Adipose tissue (tissue), 3 donors: ENCODE data around the gene NCKAP5L. TPM values are rescaled to one million over a fixed set of nuclear protein-coding genes. Genes with fewer than 3 reads are reported as not detected.

ENCODE experiments used
- H3K27ac ChIP-seq: one replicate; pipeline ENCODE4 v1.5.1; 2013; ENCODE audit warnings: low read depth, low read length
- WGBS, 3 donors: extraction: QIAGEN DNeasy Blood & Tissue Kit; methylation state at CpG; one replicate each; pipeline ENCODE4 v1.1.7; 2013; 5-methylcytosine and 5-hydroxymethylcytosine counted together
- polyA plus RNA-seq, 3 donors: library from polyadenylated mRNA; stranded (reverse); fragments of 200-250 nt; gene quantifications; one replicate each; pipeline ENCODE4 v1.2.3, GENCODE V29; 2013
- donor health status: healthy with polysubstance abuse.
- donor health status: Bipolar disorder and iron deficiency.
- donor health status: healthy.

NCKAP5L gene
- polyA plus RNA-seq, 3 donors: 4.1 to 17.4 (median 11.6) TPM

GRCh38 chr12:49767333-49767732 is 60.9 kb downstream of the NCKAP5L start:
- no peak overlapping the region for H3K27ac ChIP-seq
- WGBS, 3 donors: 75 to 83% (median 77%) methylated on average over 4 of the region's 4 CpGs

- H3K27ac ChIP-seq: no peak overlapping the region
- WGBS, 3 donors: 81 to 90% (median 85%) methylated on average over 8 of the region's 8 CpGs
Observed at GRCh38 chr12:49766115-49766455, 62.1 kb downstream of the NCKAP5L start.

GRCh38 chr12:49764126-49764525 is 64.1 kb downstream of the NCKAP5L start:
- WGBS, 3 donors: 64 to 80% (median 65%) methylated on average over 3 of the region's 3 CpGs
- no peak overlapping the region for H3K27ac ChIP-seq

DNA sequence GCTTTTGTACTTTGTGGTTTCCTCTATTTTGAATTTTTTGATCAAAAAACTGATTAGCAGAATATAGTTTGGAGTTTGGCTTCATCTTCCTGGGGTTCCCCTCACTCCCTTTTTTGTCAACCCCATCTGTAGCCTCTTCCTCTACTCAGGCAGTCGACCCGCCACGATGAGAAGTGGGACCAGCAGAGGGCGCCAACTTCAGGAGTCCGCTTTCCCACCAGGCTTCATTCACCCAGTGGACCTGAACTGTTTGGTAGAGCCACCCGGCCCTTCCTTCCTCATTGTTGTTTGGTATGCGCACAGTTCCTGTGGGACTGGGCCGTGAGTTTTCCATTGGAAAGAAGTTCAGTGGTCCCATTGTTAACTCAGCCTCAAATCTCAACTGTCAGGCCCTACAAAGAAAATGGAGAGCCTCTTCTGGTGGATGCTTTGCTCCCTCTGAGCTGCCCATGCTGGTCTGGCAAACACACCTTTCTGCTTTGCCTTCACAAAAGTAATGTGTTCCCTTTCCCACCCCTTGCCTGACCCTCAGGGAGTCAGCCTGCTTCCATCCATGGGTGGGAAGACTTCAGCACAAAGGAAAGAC is 65.1 kb downstream of the NCKAP5L start:
- WGBS, 3 donors: 13 to 30% (median 19%) methylated on average over 8 of the region's 8 CpGs

GRCh38 chr12:49762468-49762847 is 65.8 kb downstream of the NCKAP5L start:
- 60 to 88% (median 65%) methylated on average over 5 of the region's 5 CpGs for WGBS, 3 donors
- no peak overlapping the region for H3K27ac ChIP-seq

More for the DNA sequence above, 65.1 kb downstream of the NCKAP5L start:
- no peak overlapping the region for H3K27ac ChIP-seq

DNA sequence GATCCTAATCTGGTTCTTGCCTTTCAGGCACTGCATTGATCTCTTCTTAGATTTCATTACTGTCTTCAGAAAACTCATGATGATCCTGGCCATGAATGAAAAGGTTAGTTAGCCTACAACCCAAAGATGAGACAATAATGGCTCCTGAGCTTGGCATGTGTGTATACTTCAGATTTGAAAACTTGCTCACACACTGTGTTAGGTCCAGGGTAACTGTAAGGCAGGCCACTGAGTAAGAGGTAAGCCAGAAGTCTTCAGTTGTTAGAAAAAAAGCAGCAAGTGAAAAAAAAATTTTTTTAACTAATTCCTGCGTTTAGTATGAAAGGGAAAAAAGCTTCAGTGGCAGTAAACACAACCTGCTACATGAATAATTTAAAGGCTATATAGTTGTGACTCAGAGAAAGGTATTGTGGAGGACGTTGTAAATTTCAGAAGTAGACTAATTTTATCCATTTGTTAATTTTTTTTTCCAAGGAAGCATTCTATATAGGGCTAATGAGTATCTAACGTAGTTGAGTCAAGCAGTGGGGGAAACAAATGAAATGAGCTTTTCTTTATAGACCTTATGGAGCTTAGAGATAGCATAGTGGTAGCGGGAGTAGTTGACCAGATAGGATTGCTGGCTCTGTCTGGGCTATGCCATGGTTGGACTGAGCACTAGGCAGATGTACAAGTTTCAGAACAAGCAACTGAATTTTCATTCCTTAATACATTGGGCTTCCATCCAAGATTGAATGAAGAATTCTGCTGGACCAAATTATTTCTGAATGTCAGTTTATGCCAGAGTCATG is 66.3 kb downstream of the NCKAP5L start:
- WGBS, 3 donors: 81 to 86% (median 81%) methylated on average over 4 of the region's 4 CpGs

DNA sequence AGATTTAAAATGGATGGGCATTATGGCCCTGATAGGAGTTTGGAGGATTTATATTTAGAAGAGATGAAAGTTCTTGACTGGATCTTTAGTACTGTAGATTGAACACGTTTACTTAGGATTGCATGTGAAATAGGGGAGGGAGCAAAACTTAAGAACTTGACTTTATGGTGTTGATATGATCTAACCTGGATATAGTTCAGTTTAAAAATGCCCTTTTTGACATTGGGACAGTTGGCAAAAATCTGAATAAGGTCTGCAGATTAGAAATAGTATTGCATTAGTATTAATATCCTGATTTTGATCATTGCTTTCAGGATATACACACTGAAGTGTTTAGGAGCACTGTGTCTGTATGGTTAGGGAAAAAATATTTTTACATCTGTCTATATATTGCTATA is 77.2 kb downstream of the NCKAP5L start:
- WGBS, 3 donors: 16 to 48% (median 39%) methylated on average over 1 of the region's 1 CpG
- H3K27ac ChIP-seq: no peak overlapping the region

More for the DNA sequence above, 66.3 kb downstream of the NCKAP5L start:
- H3K27ac ChIP-seq: no peak overlapping the region

DNA sequence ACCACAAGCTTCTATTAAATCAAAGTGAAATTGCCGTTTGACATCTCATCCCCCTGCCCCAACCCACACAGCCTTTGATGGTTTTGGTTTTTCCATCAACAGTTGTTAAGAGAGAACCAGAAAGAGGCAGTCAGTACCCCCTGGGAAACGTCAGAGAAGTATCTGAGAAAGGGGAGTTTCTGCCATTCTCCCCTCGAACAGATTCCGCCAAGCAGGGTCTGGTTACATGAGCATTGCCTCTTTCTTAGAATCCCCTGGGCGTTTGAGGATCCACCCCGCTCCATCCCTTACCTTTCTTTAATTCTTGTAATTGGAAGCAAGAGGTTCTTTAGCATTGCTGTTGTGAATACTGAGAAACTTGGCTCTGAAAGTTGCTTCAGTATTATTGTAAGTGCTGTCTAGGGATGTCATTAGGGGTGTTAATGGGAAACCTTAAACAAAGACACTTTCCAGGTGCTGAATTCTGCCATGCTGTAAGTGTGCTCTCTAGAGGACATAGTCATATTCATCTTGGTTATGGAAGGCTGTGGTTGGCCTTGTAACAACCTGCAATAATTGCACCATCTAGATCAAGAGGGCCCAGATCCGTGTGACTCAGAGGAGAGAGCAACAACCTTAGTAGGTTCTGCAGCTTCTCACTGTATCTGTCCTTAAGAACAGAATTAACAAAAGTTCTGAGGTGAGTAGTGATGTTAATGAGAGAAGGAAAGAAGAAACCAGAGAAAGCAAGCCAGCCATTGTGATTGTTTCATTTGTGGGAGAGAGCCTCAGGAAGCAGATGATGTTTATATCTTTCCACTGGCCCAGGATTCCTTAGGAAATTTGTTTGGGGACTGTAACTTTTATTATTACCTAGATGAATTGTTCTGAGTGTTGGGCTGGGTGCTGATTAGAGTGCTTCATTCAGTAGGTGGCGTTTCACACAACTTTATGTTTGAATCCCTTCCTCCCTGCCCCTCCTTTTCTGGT is 77.9 kb downstream of the NCKAP5L start:
- WGBS, 3 donors: 62 to 67% (median 63%) methylated on average over 8 of the region's 8 CpGs
- H3K27ac ChIP-seq: no peak overlapping the region

DNA sequence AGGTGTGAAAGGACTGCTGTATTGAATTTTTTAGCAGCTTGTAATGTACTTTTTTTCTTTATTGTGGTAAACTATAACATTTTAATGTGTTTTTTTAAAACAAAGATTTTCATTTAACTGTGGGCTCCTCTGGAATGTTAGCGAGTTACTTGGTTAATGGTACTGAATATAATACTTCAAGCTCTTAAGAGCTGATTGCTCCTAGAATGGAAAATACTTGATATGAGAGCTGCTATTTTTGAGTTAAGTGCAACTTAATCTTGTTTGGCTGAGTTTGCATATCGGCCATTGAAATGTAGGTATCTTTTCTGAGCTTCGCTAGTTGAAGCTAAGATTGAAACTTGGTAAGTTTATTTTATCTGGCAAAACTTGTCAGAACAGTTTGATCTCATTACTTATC is 79.4 kb downstream of the NCKAP5L start:
- no peak overlapping the region for H3K27ac ChIP-seq
- 48 to 73% (median 69%) methylated on average over 3 of the region's 3 CpGs for WGBS, 3 donors

GRCh38 chr12:49748306-49748705 is 79.9 kb downstream of the NCKAP5L start:
- 29 to 65% (median 64%) methylated on average over 1 of the region's 1 CpG for WGBS, 3 donors
- no peak overlapping the region for H3K27ac ChIP-seq

GRCh38 chr12:49744363-49744885 is 83.8 kb downstream of the NCKAP5L start:
- 47 to 66% (median 66%) methylated on average over 3 of the region's 3 CpGs for WGBS, 3 donors
- no peak overlapping the region for H3K27ac ChIP-seq

DNA sequence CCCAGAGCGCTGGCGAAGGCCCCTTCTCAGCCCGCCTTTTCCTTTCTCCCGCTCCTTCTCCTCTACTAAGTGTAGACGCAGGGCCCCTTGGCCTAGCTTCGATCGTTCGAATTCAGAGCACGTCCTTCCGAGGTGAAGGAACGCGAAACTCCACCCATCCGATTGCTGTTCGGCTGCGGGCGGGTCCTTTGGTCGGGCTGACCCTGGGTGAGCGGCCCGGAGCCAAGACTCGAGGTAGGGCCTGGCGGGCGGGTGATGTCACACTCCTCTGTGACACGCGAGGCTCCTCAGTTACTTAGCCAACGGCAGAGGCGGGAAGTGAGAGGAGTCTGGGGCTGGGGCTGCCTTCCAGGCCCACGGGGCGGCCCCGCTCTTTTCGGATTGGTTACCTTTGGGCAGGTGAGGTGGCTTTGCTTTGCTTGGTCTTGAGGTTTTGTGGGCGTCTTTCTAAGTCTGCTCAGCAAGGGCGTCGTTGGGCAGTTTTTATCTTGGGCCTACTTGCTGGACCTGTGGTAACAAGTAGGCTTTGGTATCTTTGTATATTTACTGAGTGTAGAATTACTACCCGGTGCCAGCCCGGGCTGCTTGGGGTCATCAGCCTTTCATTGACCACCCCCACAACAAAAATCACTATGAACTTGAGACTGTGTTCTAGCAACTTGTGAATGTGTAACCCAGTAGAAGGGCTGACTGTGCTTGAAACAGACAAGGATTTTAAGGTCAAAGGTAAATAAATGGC is 86.2 kb downstream of the NCKAP5L start:
- 0 to 1% (median 0%) methylated on average over 35 of the region's 35 CpGs for WGBS, 3 donors
- peak overlapping the region; percentile 76 for H3K27ac ChIP-seq

Other genes starting within 250 kb of the NCKAP5L start
- 1 to 10 TPM in 1 of 3 donors, under 1 TPM in 2; 0.25 to 1.7 (median 0.67) TPM for gene FAM186B, start 222.8 kb downstream of the NCKAP5L start, polyA plus RNA-seq
- 10 to 100 TPM; 10.1 to 13.4 (median 10.6) TPM for gene PRPF40B, start 204.9 kb downstream of the NCKAP5L start, polyA plus RNA-seq
- gene FMNL3, start 121.0 kb downstream of the NCKAP5L start, polyA plus RNA-seq: 1 to 10 TPM; 1.2 to 8.0 (median 7.5) TPM
- gene TMBIM6, start 86.9 kb downstream of the NCKAP5L start, polyA plus RNA-seq: 100 to 1,000 TPM; 120 to 351 (median 210) TPM
- 1 to 10 TPM; 1.6 to 3.2 (median 1.9) TPM for gene BCDIN3D, start 14.7 kb upstream of the NCKAP5L start, polyA plus RNA-seq
- gene FAIM2, start 75.5 kb upstream of the NCKAP5L start, polyA plus RNA-seq: 1 to 10 TPM in 1 of 3 donors, under 1 TPM in 2; 0.19 to 6.0 (median 0.53) TPM
- gene AQP2, start 122.3 kb upstream of the NCKAP5L start, polyA plus RNA-seq: under 1 TPM in 1 of 3 donors, not detected in 2; 0.06 TPM
- gene AQP5, start 133.5 kb upstream of the NCKAP5L start, polyA plus RNA-seq: under 1 TPM; 0.34 to 0.98 (median 0.76) TPM
- gene AQP6, start 144.5 kb upstream of the NCKAP5L start, polyA plus RNA-seq: 1 to 10 TPM in 1 of 3 donors, under 1 TPM in 2; 0.06 to 1.7 (median 0.06) TPM
- gene RACGAP1, start 197.1 kb upstream of the NCKAP5L start, polyA plus RNA-seq: 1 to 10 TPM; 1.8 to 5.4 (median 3.0) TPM
- 1 to 10 TPM in 1 of 3 donors, under 1 TPM in 2; 0.38 to 5.4 (median 0.65) TPM for gene ASIC1, start 229.2 kb upstream of the NCKAP5L start, polyA plus RNA-seq